ENCODE results near the gene CD177. TPM values are rescaled to one million over a fixed set of nuclear protein-coding genes. Genes with fewer than 3 reads are reported as not detected.

Gene CD177
- total and polyA plus RNA-seq, 2 donors (not counting 1 experiment from before 2014, with no cell fraction given), result 0.19 to 0.33 TPM

GRCh38 chr19:43311256-43311655, 42.2 kb upstream of the CD177 start:
- H4K20me1 ChIP-seq (ENCODE audit: control insufficient read depth, extremely low read depth, insufficient read depth, low read length), result no peaks in the 10 kb centered on the region
- no peaks in the 10 kb centered on the region for H3K4me1 ChIP-seq (ENCODE audit: control insufficient read depth, extremely low read depth, insufficient read depth, low read length)
- H3K4me3 ChIP-seq (replicated peaks in 1 of 4; ENCODE audit: control extremely low read depth in 1 of 4, insufficient read depth in 1 of 4, low read depth in 3 of 4, low read length in 4 of 4), result no peak overlapping the region
- H3K36me3 ChIP-seq (ENCODE audit: control insufficient read depth, insufficient read depth, low read length), result no peaks in the 10 kb centered on the region
- H3K9me3 ChIP-seq (ENCODE audit: control insufficient read depth, insufficient read depth, low read depth, low read length), result no peaks in the 10 kb centered on the region
- peaks cover 13% of the 10 kb centered on the region for H3K27me3 ChIP-seq (ENCODE audit: control insufficient read depth, insufficient read depth, low read length)
- no peak overlapping the region for H3K27ac ChIP-seq (ENCODE audit: insufficient read depth, low read length)
- no peak overlapping the region for H3K4me2 ChIP-seq (ENCODE audit: extremely low read depth, insufficient read depth, low read length)
- no peak overlapping the region for H2AFZ ChIP-seq (ENCODE audit: low read length)
- no peak overlapping the region for H3K9ac ChIP-seq (ENCODE audit: insufficient read depth, low read length)
- H3K79me2 ChIP-seq (ENCODE audit: control insufficient read depth, insufficient read depth, low read length), result no peaks in the 10 kb centered on the region
- DNase-seq (ENCODE audit: low read depth in 2 of 2), result no peak
- TF ChIP-seq CTCF (conservative IDR thresholded peaks at IDR 0.05 in 1 of 2, IDR thresholded peaks at IDR 0.05 in 1 of 2; ENCODE audit: low read depth in 1 of 2, low read length in 2 of 2), result no peak
- no peak for TF ChIP-seq EZH2 (IDR thresholded peaks at IDR 0.05; ENCODE audit: low read length, missing control alignments)

- H3K27ac ChIP-seq (ENCODE audit: insufficient read depth, low read length), result no peak overlapping the region
- H3K79me2 ChIP-seq (ENCODE audit: control insufficient read depth, insufficient read depth, low read length), result no peaks in the 10 kb centered on the region
- H3K36me3 ChIP-seq (ENCODE audit: control insufficient read depth, insufficient read depth, low read length), result no peaks in the 10 kb centered on the region
- TF ChIP-seq EZH2 (IDR thresholded peaks at IDR 0.05; ENCODE audit: low read length, missing control alignments), result no peak
- no peak for TF ChIP-seq CTCF (conservative IDR thresholded peaks at IDR 0.05 in 1 of 2, IDR thresholded peaks at IDR 0.05 in 1 of 2; ENCODE audit: low read depth in 1 of 2, low read length in 2 of 2)
- H3K4me1 ChIP-seq (ENCODE audit: control insufficient read depth, extremely low read depth, insufficient read depth, low read length), result no peaks in the 10 kb centered on the region
- H2AFZ ChIP-seq (ENCODE audit: low read length), result no peak overlapping the region
- no peak overlapping the region for H3K9ac ChIP-seq (ENCODE audit: insufficient read depth, low read length)
- DNase-seq (ENCODE audit: low read depth in 2 of 2), result no peak
- H4K20me1 ChIP-seq (ENCODE audit: control insufficient read depth, extremely low read depth, insufficient read depth, low read length), result no peaks in the 10 kb centered on the region
- no peaks in the 10 kb centered on the region for H3K9me3 ChIP-seq (ENCODE audit: control insufficient read depth, insufficient read depth, low read depth, low read length)
- H3K4me2 ChIP-seq (ENCODE audit: extremely low read depth, insufficient read depth, low read length), result no peak overlapping the region
- H3K27me3 ChIP-seq (ENCODE audit: control insufficient read depth, insufficient read depth, low read length), result peaks cover 13% of the 10 kb centered on the region
- no peak overlapping the region for H3K4me3 ChIP-seq (replicated peaks in 1 of 4; ENCODE audit: control extremely low read depth in 1 of 4, insufficient read depth in 1 of 4, low read depth in 3 of 4, low read length in 4 of 4)
These were observed 41.8 kb upstream of the CD177 start for GRCh38 chr19:43311706-43312105.

- H3K36me3 ChIP-seq (ENCODE audit: control insufficient read depth, insufficient read depth, low read length), result no peaks in the 10 kb centered on the region
- no peak overlapping the region for H3K27ac ChIP-seq (ENCODE audit: insufficient read depth, low read length)
- H2AFZ ChIP-seq (ENCODE audit: low read length), result no peak overlapping the region
- no peak for TF ChIP-seq EZH2 (IDR thresholded peaks at IDR 0.05; ENCODE audit: low read length, missing control alignments)
- TF ChIP-seq CTCF (conservative IDR thresholded peaks at IDR 0.05 in 1 of 2, IDR thresholded peaks at IDR 0.05 in 1 of 2; ENCODE audit: low read depth in 1 of 2, low read length in 2 of 2), result no peak
- no peak overlapping the region for H3K4me2 ChIP-seq (ENCODE audit: extremely low read depth, insufficient read depth, low read length)
- H3K9ac ChIP-seq (ENCODE audit: insufficient read depth, low read length), result no peak overlapping the region
- no peaks in the 10 kb centered on the region for H3K4me1 ChIP-seq (ENCODE audit: control insufficient read depth, extremely low read depth, insufficient read depth, low read length)
- H4K20me1 ChIP-seq (ENCODE audit: control insufficient read depth, extremely low read depth, insufficient read depth, low read length), result no peaks in the 10 kb centered on the region
- peaks cover 10% of the 10 kb centered on the region for H3K27me3 ChIP-seq (ENCODE audit: control insufficient read depth, insufficient read depth, low read length)
- DNase-seq (ENCODE audit: low read depth in 2 of 2), result no peak
- H3K4me3 ChIP-seq (replicated peaks in 1 of 4; ENCODE audit: control extremely low read depth in 1 of 4, insufficient read depth in 1 of 4, low read depth in 3 of 4, low read length in 4 of 4), result no peak overlapping the region
- no peaks in the 10 kb centered on the region for H3K9me3 ChIP-seq (ENCODE audit: control insufficient read depth, insufficient read depth, low read depth, low read length)
- H3K79me2 ChIP-seq (ENCODE audit: control insufficient read depth, insufficient read depth, low read length), result no peaks in the 10 kb centered on the region
These were observed 39.6 kb upstream of the CD177 start for GRCh38 chr19:43313711-43314495.

Data from fibroblast of lung (primary cell).